ENCODE measurements around the gene ANKRD53.

GRCh38 chr2:70974592-70974991 is 3.8 kb upstream of the ANKRD53 start:
- TF ChIP-seq, protein P1, sequence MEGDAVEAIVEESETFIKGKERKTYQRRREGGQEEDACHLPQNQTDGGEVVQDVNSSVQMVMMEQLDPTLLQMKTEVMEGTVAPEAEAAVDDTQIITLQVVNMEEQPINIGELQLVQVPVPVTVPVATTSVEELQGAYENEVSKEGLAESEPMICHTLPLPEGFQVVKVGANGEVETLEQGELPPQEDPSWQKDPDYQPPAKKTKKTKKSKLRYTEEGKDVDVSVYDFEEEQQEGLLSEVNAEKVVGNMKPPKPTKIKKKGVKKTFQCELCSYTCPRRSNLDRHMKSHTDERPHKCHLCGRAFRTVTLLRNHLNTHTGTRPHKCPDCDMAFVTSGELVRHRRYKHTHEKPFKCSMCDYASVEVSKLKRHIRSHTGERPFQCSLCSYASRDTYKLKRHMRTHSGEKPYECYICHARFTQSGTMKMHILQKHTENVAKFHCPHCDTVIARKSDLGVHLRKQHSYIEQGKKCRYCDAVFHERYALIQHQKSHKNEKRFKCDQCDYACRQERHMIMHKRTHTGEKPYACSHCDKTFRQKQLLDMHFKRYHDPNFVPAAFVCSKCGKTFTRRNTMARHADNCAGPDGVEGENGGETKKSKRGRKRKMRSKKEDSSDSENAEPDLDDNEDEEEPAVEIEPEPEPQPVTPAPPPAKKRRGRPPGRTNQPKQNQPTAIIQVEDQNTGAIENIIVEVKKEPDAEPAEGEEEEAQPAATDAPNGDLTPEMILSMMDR (conservative IDR thresholded peaks at IDR 0.05): no peak
- no peak for TF ChIP-seq EZH2 (IDR thresholded peaks at IDR 0.05; ENCODE audit: low read depth)
